Stimulated activated memory B cell treated with anti-CD40 and anti-IgM and Interleukin-4, amounts not matched to agents 10 μg/mL and 1 μg/mL and 100 μg/mL, for 72 hours (primary cell): Measurements from ENCODE around the gene RPLP2.

ENCODE experiments used
- ATAC-seq: fragments of 150-1000 bp; cut with Tn5 transposase; 2 replicates; pipeline ENCODE4 v1.10.0; 2021
- H3K27ac Mint-ChIP-seq: one replicate; pipeline ENCODE4 v1.8.0; 2022; ENCODE audit warnings: mild to moderate bottlenecking, mixed read lengths
- H3K27me3 Mint-ChIP-seq: one replicate; pipeline ENCODE4 v1.8.0; 2022; ENCODE audit warnings: mixed read lengths
- H3K36me3 Mint-ChIP-seq: one replicate; pipeline ENCODE4 v1.8.0; 2022; ENCODE audit warnings: mixed read lengths
- H3K4me1 Mint-ChIP-seq: one replicate; pipeline ENCODE4 v1.8.0; 2022; ENCODE audit warnings: mixed read lengths
- H3K4me3 Mint-ChIP-seq: one replicate; pipeline ENCODE4 v1.8.0; 2022; ENCODE audit warnings: mild to moderate bottlenecking, moderate library complexity, mixed read lengths
- H3K9me3 Mint-ChIP-seq: one replicate; pipeline ENCODE4 v1.8.0; 2022; ENCODE audit warnings: mixed read lengths

Gene RPLP2

DNA sequence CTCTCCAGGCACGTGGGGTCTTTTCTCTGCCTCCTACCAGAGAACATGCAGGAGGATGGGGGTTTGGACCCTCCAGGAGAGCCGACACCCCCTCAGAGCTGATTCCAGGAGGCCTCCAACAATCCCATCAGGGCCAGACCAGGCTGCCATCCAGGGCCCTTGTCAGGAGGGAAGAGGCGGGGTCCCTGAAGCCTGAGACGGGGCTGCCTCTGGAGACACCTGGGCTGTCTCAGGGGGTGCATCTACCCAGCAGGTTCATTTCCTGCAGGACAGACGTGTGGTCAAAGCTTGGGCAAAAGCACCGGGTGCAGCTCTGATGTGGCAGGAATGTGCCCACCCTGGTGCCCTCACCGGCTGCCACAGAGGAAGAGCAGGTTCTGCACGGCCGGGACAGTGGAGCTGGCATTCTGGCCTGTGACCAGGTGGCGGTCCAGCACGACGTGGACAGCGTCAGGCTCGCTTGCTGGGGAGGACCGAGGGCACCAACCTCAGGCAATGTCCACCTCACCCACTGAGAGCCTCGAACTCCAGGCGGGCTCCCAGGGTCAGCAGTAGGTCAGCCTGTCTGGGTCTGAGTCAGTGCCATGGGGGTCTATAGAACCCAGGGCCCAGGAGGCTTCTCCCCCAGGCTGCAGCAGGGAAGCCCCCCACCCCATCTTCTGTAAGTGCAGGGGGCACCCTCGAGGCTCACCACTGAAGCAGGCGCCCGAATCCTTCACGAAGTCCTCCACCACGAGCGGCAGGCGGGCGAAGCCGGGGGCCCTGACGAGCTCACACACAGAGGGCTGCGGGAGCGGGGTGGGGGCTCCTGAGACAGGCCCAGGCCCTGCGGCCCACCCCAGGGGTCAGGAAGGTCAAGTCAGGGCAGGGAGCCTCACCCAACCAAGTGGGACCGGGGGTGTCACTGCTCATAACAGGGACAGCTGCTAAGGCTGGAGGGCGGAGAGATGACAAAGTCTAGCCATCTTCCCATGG, 38.8 kb upstream of the RPLP2 start:
- Mint-ChIP-seq H3K4me3 (no peak overlapping the region), H3K27ac (no peak overlapping the region)
- ATAC-seq = no peak

DNA sequence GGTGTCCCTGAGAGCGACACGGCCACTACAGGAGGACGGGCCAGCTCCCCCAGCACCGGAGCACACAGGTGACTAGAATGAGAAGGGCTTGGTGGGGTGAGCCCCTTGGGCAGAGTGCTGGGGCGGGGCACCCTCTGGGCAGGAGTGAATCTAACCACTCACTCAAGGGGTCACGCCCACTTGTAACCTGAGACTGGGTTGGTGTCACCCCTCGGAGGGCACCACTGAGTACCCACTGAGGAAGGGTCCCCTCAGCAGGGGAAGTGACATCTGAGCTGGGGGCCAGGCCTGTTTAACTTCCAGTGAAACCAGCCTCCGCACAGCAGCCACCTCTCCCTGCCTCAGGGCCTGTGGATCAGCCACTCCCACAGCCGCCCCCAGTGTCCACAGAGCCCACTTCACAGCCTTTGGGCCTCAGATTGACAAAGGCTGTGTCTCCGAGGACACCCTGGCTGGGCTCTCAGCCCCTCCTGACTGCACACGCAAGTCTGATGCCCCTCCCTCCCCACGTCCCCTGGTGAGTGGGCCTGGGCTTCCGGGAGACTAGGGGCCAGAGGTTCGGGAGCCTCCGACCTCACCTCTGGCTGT, 38.1 kb upstream of the RPLP2 start:
- H3K36me3 Mint-ChIP-seq = peaks cover 23% of the 10 kb centered on the region
- H3K27me3 Mint-ChIP-seq = no peaks in the 10 kb centered on the region
- H3K27ac Mint-ChIP-seq = no peak overlapping the region
- H3K9me3 Mint-ChIP-seq = no peaks in the 10 kb centered on the region
- ATAC-seq = no peak
- no peak overlapping the region for H3K4me3 Mint-ChIP-seq
- peaks cover 34% of the 10 kb centered on the region for H3K4me1 Mint-ChIP-seq

More for the DNA sequence above, 38.8 kb upstream of the RPLP2 start:
- no peaks in the 10 kb centered on the region for H3K27me3 Mint-ChIP-seq
- no peaks in the 10 kb centered on the region for H3K9me3 Mint-ChIP-seq
- H3K4me1 Mint-ChIP-seq = peaks cover 26% of the 10 kb centered on the region
- H3K36me3 Mint-ChIP-seq = peaks cover 23% of the 10 kb centered on the region

DNA sequence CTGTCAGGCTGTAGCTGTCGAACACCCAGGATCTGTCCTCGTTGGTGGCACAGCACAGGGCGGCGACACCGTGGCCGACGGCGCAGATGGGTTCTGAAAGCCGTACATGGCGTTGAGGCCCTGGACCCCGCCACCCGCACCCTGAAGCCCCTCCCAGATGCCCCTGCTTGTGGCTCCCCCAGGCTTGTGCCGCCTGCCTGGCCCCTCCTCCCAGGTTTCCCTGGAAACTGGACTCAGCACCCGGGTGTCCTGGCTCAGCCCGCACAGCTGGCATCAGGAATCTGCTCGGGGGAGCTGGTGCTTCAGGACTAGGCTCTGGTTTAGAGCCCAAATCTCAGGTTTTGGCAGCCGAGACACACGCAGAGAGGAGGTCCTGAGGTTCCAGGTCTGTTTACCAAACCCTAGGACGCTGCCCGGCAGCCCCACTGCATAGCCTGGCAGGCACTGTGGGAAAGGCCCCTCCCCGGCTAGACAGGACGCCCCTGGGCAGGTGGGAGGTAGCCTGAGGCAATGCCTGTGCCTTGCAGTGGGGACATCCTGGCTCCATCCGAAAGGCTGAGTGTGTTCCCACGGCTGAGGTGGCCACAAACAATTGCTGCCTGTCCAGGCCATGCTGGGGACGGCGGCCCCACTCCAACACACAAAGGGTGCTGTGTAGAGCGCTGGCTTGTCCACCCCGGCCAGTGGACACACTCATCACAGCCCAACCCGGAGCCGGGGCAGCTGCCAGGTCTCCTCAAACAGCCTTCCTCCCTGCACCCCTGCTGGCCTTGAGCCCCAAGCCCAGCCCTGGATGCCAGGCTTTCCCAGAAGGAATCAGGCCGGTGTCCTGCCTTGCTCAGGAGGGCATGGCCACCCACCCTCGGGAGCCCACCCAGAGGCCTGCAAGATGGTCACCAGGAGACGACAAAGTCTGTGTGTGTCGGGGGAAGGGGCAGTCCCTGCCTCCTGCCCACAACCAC, 37.1 kb upstream of the RPLP2 start:
- peaks cover 23% of the 10 kb centered on the region for H3K36me3 Mint-ChIP-seq
- no peak for ATAC-seq
- no peaks in the 10 kb centered on the region for H3K27me3 Mint-ChIP-seq
- H3K4me3 Mint-ChIP-seq = no peak overlapping the region
- no peak overlapping the region for H3K27ac Mint-ChIP-seq
- no peaks in the 10 kb centered on the region for H3K9me3 Mint-ChIP-seq
- peaks cover 35% of the 10 kb centered on the region for H3K4me1 Mint-ChIP-seq

DNA sequence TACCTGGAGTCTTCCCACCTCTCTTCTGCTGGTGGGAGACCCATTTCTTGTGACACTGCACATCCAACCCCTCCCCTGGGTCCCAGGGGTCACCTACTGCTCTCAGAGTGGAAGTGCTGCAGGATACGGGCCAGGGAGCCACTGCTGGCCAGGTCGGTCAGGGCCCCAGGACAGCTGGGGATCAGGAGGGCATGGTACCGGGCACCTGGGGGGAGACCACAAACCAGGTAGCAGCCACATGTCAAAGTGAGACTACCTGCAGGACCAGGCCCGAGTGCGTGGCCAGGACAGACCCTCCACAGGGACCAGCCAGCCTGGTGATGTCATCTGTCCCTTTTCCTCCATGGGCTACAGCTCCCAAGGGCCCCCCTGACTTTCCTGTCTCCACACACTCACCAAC, 36.3 kb upstream of the RPLP2 start:
- Mint-ChIP-seq H3K9me3 (no peaks in the 10 kb centered on the region), H3K4me3 (no peak overlapping the region), H3K4me1 (peaks cover 35% of the 10 kb centered on the region), H3K36me3 (peaks cover 23% of the 10 kb centered on the region), H3K27ac (no peak overlapping the region), H3K27me3 (no peaks in the 10 kb centered on the region)
- no peak for ATAC-seq

DNA sequence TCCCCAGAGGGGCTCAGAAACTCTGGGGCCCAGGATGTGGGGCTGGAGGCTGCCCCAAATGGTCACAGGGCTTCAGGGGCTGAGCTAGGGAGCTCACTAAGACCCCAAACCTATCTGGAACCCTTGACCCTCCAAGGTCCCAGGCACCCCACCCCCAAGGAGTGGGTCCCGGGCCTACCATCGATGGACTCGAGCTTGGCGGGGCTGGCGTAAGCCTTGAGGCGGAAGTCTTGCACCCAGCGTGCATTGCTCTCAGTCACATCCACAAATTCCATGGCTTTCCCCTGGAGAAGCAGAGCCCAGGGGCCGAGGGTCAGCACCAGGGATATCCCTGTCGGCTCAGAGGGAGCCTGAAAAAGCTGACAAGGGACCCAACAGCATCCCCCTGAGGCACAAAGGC, 35.9 kb upstream of the RPLP2 start:
- peaks cover 38% of the 10 kb centered on the region for H3K4me1 Mint-ChIP-seq
- no peaks in the 10 kb centered on the region for H3K9me3 Mint-ChIP-seq
- no peaks in the 10 kb centered on the region for H3K27me3 Mint-ChIP-seq
- H3K4me3 Mint-ChIP-seq = no peak overlapping the region
- ATAC-seq = no peak
- peaks cover 23% of the 10 kb centered on the region for H3K36me3 Mint-ChIP-seq
- no peak overlapping the region for H3K27ac Mint-ChIP-seq

DNA sequence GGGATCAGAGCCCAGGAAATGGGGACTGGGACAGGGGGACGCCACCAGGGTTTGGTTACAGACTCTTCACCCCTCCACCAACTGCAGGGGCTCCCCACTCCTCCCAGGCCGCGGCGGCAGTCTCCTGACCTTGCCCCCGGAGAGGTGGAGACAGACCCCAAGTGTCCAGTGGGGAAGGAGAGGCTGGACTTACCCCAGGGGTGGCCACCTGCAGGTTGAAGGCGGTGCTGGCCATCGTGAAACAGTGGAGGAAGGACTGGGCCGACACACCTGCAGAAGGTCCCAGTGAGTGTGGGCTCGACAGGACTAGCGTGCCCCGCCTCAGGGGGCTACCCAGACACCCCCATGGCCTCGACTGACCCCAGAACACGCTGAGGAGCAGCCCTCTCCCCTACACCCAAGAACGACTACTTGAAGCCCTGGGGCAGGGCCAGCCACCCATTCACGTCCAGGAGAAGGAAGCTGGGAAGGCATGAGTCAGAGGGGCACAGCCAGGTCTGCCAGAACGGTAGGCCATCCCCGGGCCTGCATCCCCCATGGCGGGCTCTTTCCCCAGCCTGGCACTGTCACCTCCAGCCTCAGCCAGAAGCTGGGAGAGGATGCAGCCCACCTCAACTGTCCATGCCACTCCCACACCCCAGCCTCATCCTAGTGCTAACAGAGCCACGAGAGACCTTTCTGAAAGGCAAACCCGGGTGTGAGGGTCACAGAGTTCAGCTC, 34.7 kb upstream of the RPLP2 start:
- Mint-ChIP-seq H3K9me3 (no peaks in the 10 kb centered on the region), H3K27ac (peak overlapping the region; percentile 84)
- no peak for ATAC-seq

DNA sequence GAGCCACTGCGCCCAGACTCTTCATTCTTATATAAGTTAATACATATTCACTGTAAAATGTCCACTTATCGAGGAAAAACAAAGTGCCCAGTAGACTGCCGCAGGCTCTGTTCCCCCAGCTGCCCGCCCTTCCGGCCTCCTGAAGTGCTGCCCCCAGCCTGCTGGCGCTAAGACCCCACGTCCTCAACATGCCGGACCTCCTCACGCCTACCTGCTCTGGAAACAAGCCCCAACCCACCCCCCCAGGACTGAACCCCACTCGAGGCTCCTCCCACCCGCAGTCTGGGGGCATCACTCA, 33.6 kb upstream of the RPLP2 start:
- no peaks in the 10 kb centered on the region for H3K9me3 Mint-ChIP-seq
- no peak for ATAC-seq
- peaks cover 7% of the 10 kb centered on the region for H3K36me3 Mint-ChIP-seq
- H3K4me3 Mint-ChIP-seq = peak overlapping the region; percentile 86
- H3K27me3 Mint-ChIP-seq = no peaks in the 10 kb centered on the region
- H3K4me1 Mint-ChIP-seq = peaks cover 49% of the 10 kb centered on the region
- peak overlapping the region; percentile 84 for H3K27ac Mint-ChIP-seq

More for the DNA sequence above, 34.7 kb upstream of the RPLP2 start:
- no peaks in the 10 kb centered on the region for H3K27me3 Mint-ChIP-seq
- H3K4me3 Mint-ChIP-seq = peak overlapping the region; percentile 26
- H3K36me3 Mint-ChIP-seq = peaks cover 17% of the 10 kb centered on the region
- H3K4me1 Mint-ChIP-seq = peaks cover 49% of the 10 kb centered on the region

DNA sequence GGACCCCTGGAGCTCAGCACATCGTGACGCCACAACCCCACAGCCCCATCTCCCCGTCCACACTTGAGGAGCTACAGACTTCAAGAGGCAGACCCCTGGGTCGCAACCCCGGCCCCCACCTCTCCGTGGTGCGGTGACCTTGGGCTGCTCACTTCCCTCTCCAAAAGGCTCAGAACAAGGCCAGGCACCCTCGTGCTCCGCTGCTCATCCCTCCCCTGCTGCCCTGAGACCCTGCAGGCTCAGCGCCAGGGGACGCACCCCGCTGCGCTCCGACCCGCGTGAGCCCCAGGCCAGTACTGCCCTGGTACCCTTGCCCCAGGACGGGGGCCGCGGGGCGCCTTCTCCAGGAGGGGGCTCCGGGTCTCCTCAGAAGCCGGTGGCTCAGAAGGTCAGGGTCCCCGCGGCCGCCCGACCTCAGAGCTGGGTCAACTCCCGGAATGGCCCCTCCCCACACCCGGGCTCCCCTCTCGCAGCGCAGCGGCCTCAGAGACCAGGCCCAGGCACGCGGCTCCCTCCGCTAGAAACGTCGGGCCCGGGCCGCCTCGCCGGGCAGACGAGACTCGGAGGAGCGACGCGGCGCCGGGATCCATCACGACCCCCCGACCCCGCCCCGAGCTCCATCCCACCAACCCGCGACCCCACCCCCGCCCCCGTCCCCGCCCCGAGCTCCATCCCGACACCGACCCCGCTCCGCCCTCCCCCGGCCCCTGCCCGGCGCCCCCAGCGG, 33.0 kb upstream of the RPLP2 start:
- Mint-ChIP-seq H3K9me3 (no peaks in the 10 kb centered on the region), H3K27me3 (no peaks in the 10 kb centered on the region), H3K27ac (peak overlapping the region; percentile 84), H3K36me3 (peaks cover 7% of the 10 kb centered on the region), H3K4me1 (peaks cover 49% of the 10 kb centered on the region), H3K4me3 (peak overlapping the region; percentile 86)
- ATAC-seq = peak; percentile 62

DNA sequence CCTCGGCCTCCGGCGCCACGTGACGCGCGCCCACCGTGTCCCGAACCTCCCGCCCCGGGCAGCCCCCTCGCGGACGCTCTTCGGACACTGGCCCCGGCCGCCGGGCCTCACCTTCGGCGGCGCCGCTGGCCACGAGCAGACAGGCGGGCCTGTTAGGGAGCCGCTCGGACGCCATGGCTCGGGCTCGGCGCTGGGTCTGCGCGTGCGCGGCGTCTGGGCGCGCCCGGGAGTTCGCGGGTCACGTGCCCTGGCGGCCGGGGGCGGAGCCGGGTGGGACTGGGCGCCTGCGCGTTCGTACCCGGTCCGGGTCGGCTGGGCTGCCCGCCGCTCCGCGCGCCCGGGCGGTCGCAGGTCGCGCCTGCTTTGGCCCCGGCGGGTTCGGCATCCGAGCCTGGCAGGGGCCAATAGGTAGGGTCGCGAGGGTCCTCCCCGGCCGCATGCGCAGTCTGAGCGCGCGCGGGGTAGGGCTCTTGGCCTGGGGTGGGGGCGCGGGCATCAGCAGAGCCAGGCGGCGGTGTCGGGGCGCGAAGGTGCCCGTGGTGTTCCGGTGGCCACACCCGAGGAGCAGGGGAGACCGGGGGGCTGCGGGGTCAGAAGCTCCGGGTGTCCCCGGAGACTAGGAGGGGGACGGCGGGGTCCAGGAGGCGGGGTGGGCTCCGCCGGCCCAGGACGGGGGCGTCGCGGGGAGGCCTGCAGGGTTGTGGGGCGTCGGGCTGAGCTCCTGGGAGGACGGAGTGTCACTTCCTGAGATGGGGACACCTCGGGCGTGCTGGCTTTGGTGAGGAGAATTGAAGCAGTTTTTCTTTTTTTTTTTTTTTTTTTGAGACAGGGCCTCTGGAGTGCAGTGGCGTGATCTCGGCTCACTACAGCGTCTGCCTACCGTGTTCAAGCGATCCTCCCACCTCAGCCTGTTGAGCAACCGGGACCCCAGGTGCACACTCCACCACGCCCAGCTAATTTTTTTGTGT, 32.2 kb upstream of the RPLP2 start, which contains the start of gene GATD1:
GATD1 (minus strand) TSS at position 200 of the 968 bp plus-strand sequence; CDS start at position 175, 25 bp downstream.
- Mint-ChIP-seq H3K27me3 (no peaks in the 10 kb centered on the region), H3K36me3 (peaks cover 7% of the 10 kb centered on the region), H3K4me1 (peaks cover 49% of the 10 kb centered on the region), H3K4me3 (peak within 1 kb of the TSS; percentile 86), H3K9me3 (no peaks in the 10 kb centered on the region), H3K27ac (peak within 1 kb of the TSS; percentile 84)
- ATAC-seq = peak; percentile 87

DNA sequence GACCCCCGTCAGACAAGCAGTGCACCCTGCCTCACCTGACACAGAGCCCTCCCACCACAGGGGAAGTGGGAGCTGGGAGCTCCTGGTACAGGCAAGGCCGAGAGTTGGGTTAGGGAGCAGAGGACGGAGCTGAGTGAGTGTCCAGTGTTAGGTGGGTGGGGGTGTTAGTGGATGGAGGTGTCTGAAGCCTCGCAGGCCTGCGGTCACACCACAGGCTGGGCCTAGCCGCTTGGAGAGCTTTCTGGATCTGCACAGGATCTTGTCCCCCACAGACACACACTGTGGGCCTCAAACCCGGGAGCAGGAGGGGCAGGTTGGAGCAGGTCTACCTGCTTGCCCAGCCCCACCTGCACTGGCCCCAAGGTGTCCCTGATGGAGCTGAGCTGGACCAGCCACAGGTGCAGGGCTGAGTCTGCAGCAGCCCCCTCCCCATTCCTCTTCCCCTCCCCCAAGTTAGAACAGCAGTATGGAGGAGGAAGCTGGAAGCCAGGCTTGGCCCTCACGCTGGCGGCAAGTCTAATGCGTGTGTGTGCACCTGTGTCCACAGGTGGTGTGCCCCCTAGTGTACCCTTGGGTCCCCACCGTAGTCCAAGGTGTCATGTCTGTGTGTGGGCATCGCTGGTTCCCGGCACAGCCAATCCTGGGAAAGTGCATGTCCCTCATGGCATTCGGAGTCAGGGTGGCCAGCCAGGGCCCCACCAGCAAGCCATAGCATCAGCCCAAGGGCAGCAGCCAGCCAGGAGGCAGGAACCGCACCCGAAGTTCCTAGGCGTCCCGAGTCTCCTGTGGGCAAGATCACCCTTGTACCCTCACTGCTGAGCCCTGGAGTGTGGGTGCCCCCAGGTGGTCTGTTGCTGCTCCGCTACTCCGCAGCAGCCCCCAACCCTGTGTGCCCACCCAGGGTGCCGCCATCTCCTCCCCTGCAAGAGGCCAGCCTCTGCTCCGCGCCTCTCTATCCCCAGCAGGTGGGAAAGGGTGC, 30.5 kb upstream of the RPLP2 start:
- Mint-ChIP-seq H3K9me3 (no peaks in the 10 kb centered on the region), H3K36me3 (peaks cover 4% of the 10 kb centered on the region), H3K4me1 (peaks cover 39% of the 10 kb centered on the region), H3K4me3 (no peak overlapping the region), H3K27ac (no peak overlapping the region), H3K27me3 (no peaks in the 10 kb centered on the region)
- ATAC-seq = no peak

DNA sequence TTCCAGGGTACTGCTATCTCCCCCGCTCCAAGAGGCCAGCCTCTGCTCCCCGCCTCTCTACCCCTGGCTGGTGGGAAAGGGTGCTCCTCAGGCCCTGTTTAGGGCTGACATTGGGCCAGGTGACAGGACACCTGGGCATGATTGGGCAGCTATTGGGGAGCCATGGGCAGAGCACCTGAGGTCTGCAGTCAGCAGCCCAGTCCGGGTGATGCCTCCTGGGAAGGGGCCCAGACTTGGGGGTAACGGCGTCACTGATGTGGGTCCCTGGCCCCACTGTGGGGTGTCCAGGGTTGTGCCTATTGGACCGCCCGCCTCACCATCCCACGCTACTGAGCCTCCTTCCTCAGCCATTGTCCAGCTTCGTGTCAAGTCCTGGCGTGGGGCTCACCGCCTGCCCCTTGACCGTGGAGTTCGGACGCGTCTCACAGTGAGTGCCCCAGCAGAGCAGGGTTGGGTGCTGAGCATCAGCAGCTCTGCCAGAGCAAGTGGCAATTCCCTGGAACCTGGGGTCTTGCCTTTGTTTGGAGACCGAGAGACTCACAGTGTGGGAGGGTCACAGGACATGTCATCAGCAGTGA, 29.7 kb upstream of the RPLP2 start:
- H3K36me3 Mint-ChIP-seq = peaks cover 4% of the 10 kb centered on the region
- peaks cover 31% of the 10 kb centered on the region for H3K4me1 Mint-ChIP-seq
- H3K4me3 Mint-ChIP-seq = no peak overlapping the region
- no peak for ATAC-seq
- no peak overlapping the region for H3K27ac Mint-ChIP-seq
- no peaks in the 10 kb centered on the region for H3K27me3 Mint-ChIP-seq
- H3K9me3 Mint-ChIP-seq = no peaks in the 10 kb centered on the region
